ENCODE data around the gene SYDE2.

- TF ChIP-seq CTCF (IDR thresholded peaks at IDR 0.05) (no peak), EP300 (IDR thresholded peaks at IDR 0.05) (no peak), POLR2A (IDR thresholded peaks at IDR 0.05) (no peak), POLR2AphosphoS5 (IDR thresholded peaks at IDR 0.05) (no peak)
These were observed 84.9 kb downstream of the SYDE2 start for GRCh38 chr1:85115933-85116332.

All from stomach (tissue), 4 donors.